ENCODE results near the gene MTTP. TPM values are rescaled to one million over a fixed set of nuclear protein-coding genes. Genes with fewer than 3 reads are reported as not detected.

The MTTP gene
- total RNA-seq, 4 donors from 2014 or later, result 0.50 to 0.67 TPM; not detected in 2

Other genes with a start within 250 kb of the MTTP start
- 10 to 100 TPM in 2 of 4 donors, 1 to 10 TPM in 2; 1.6 to 18.0 (median 9.6) TPM for gene ADH1C, start 222.1 kb upstream of the MTTP start, total RNA-seq
- not detected for gene ADH7, start 139.5 kb upstream of the MTTP start, total RNA-seq
- not detected for gene C4orf17, start 63.8 kb upstream of the MTTP start, total RNA-seq
- 10 to 100 TPM in 1 of 4 donors, 1 to 10 TPM in 3; 4.6 to 12.5 (median 6.8) TPM for gene TRMT10A, start 10.8 kb upstream of the MTTP start, total RNA-seq
- gene C4orf54, start 83.0 kb downstream of the MTTP start, total RNA-seq, result under 1 TPM in 2 of 4 donors, not detected in 2; 0.22 to 0.34 TPM
- 1 to 10 TPM in 2 of 4 donors, under 1 TPM in 2; 0.33 to 1.5 (median 0.70) TPM for gene DAPP1, start 242.0 kb downstream of the MTTP start, total RNA-seq

Data from thyroid gland (tissue), 4 donors.